Natural killer cell (primary cell): ENCODE measurements around the gene DBN1. TPM values are rescaled to one million over a fixed set of nuclear protein-coding genes. Genes with fewer than 3 reads are reported as not detected.

Experiments
- ATAC-seq, 3 donors: fragments of 150-1000 bp in 2 of 3; fragments of 200-7000 bp in 1 of 3; cut with Tn5 transposase; 1 replicate in 1 of 3; 2 replicates in 2 of 3; pipeline ENCODE4 v1.10.0; 2021; ENCODE audit warnings: mild to moderate bottlenecking in 2 of 3, moderate library complexity in 2 of 3
- DNase-seq, 2 donors: peaks; one replicate each; pipeline versions ENCODE4 v3.0.0 to v3.0.0-alpha.2; 2013 to 2021; ENCODE audit warnings: mixed read lengths in 1 of 2
- H3K27ac ChIP-seq: one replicate; pipeline ENCODE4 v1.5.1; 2013; ENCODE audit warnings: mild to moderate bottlenecking, low read length
- H3K27me3 ChIP-seq: one replicate; pipeline ENCODE4 v1.6.1; 2013; ENCODE audit warnings: low read length; ENCODE audit not compliant: control insufficient read depth, insufficient read depth
- H3K36me3 ChIP-seq: one replicate; pipeline ENCODE4 v1.6.1; 2013; ENCODE audit warnings: low read length; ENCODE audit not compliant: control insufficient read depth, insufficient read depth
- H3K4me1 ChIP-seq: one replicate; pipeline ENCODE4 v1.6.1; 2013; ENCODE audit warnings: low read length; ENCODE audit not compliant: control insufficient read depth, insufficient read depth
- H3K4me3 ChIP-seq: one replicate; pipeline ENCODE4 v1.5.1; 2013; ENCODE audit warnings: low read length
- H3K9me3 ChIP-seq: one replicate; pipeline ENCODE4 v1.6.1; 2013; ENCODE audit warnings: low read length; ENCODE audit not compliant: control insufficient read depth, insufficient read depth
- H3K27ac Mint-ChIP-seq, 2 donors: one replicate each; pipeline ENCODE4 v1.8.0; 2022; ENCODE audit warnings: mild to moderate bottlenecking in 2 of 2, mixed read lengths in 2 of 2, moderate library complexity in 1 of 2
- H3K27me3 Mint-ChIP-seq, 2 donors: one replicate each; pipeline ENCODE4 v1.8.0; 2022; ENCODE audit warnings: low read depth in 2 of 2, mixed read lengths in 2 of 2
- H3K36me3 Mint-ChIP-seq: one replicate; pipeline ENCODE4 v1.8.0; 2022; ENCODE audit warnings: mixed read lengths
- H3K4me1 Mint-ChIP-seq, 2 donors: one replicate each; pipeline ENCODE4 v1.8.0; 2022; ENCODE audit warnings: mixed read lengths in 2 of 2
- H3K4me3 Mint-ChIP-seq: one replicate; pipeline ENCODE4 v1.8.0; 2022; ENCODE audit warnings: mild to moderate bottlenecking, moderate library complexity, mixed read lengths
- H3K9me3 Mint-ChIP-seq, 2 donors: one replicate each; pipeline ENCODE4 v1.8.0; 2022; ENCODE audit warnings: mixed read lengths in 2 of 2
- whole genome bisulfite sequencing: methylation state at CpG from one replicate; pipeline ENCODE4 v1.1.7; 2013; ENCODE audit warnings: missing lambda C conversion rate; ENCODE audit not compliant: insufficient coverage; 5-methylcytosine and 5-hydroxymethylcytosine counted together
- intact Hi-C: fragments of 100-400 bp; cut with micrococcal nuclease; formaldehyde crosslinking; loops from one replicate; pipeline ENCODE4 v1.14.2; 2022
- total RNA-seq, 4 donors: library from RNA; stranded (reverse); fragments of 120-200 nt in 1 of 4; gene quantifications; one replicate each; pipeline versions ENCODE4 v1.2.3 to v1.2.4, GENCODE V29; 2013 to 2022
- TF ChIP-seq, protein P1 (sequence below): fragments of 200-600 bp; IDR thresholded peaks from one replicate; pipeline ENCODE4 v1.8.0; 2022; ENCODE audit warnings: antibody characterized with exemption

The DBN1 gene
- total RNA-seq, 3 donors from 2014 or later (not counting 1 experiment from before 2014, with no cell fraction given), result 13.7 to 25.2 (median 15.0) TPM

DNA sequence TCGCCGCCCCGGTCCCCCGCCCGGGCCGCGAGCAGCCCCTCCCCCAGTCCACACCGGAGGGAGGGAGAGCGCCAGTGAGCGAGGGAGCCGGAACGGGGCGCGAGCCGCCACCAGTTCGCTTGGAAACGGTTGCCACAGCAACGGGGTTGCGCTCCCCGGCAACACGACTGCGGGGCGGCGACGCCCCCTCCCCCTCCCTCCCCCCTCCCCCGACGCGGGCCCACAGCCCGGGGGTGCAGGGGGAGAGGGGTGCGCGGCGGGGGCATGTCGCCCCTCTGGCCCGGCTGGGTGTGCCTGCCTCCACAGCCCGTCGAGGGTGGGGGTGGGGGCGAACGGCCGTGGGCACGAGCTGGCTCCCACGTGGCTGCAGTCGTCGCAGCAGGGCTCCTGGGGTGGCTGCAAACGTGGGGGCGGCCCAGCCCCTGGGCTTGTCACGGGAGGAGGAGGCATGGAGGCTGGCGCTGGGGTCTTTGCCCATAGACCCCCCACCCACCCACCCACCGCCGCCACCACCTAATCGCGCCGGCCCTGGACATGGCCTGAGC lies 26.3 kb downstream of the DBN1 start:
- under 1% methylated on average over 21 of the region's 52 CpGs for WGBS
- DNase-seq (peak; percentile 68 to 92), ATAC-seq (peak; percentile 52 to 69 (median 56))
- Mint-ChIP-seq H3K27ac (no peak overlapping the region), H3K4me3 (no peak overlapping the region), H3K4me1 (peaks cover 27 to 51% of the 10 kb centered on the region in 2 donors), H3K27me3 (no peaks in the 10 kb centered on the region), H3K9me3 (no peaks in the 10 kb centered on the region), H3K36me3 (no peaks in the 10 kb centered on the region)
- intact Hi-C loops, result no loop called here
- peaks cover 47% of the 10 kb centered on the region for H3K4me1 ChIP-seq
- no peak overlapping the region for H3K4me3 ChIP-seq
- H3K9me3 ChIP-seq, result no peaks in the 10 kb centered on the region
- H3K27me3 ChIP-seq, result no peaks in the 10 kb centered on the region
- H3K27ac ChIP-seq, result no peak overlapping the region
- TF ChIP-seq, protein P1, sequence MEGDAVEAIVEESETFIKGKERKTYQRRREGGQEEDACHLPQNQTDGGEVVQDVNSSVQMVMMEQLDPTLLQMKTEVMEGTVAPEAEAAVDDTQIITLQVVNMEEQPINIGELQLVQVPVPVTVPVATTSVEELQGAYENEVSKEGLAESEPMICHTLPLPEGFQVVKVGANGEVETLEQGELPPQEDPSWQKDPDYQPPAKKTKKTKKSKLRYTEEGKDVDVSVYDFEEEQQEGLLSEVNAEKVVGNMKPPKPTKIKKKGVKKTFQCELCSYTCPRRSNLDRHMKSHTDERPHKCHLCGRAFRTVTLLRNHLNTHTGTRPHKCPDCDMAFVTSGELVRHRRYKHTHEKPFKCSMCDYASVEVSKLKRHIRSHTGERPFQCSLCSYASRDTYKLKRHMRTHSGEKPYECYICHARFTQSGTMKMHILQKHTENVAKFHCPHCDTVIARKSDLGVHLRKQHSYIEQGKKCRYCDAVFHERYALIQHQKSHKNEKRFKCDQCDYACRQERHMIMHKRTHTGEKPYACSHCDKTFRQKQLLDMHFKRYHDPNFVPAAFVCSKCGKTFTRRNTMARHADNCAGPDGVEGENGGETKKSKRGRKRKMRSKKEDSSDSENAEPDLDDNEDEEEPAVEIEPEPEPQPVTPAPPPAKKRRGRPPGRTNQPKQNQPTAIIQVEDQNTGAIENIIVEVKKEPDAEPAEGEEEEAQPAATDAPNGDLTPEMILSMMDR, result no peak
- peaks cover 14% of the 10 kb centered on the region for H3K36me3 ChIP-seq

DNA sequence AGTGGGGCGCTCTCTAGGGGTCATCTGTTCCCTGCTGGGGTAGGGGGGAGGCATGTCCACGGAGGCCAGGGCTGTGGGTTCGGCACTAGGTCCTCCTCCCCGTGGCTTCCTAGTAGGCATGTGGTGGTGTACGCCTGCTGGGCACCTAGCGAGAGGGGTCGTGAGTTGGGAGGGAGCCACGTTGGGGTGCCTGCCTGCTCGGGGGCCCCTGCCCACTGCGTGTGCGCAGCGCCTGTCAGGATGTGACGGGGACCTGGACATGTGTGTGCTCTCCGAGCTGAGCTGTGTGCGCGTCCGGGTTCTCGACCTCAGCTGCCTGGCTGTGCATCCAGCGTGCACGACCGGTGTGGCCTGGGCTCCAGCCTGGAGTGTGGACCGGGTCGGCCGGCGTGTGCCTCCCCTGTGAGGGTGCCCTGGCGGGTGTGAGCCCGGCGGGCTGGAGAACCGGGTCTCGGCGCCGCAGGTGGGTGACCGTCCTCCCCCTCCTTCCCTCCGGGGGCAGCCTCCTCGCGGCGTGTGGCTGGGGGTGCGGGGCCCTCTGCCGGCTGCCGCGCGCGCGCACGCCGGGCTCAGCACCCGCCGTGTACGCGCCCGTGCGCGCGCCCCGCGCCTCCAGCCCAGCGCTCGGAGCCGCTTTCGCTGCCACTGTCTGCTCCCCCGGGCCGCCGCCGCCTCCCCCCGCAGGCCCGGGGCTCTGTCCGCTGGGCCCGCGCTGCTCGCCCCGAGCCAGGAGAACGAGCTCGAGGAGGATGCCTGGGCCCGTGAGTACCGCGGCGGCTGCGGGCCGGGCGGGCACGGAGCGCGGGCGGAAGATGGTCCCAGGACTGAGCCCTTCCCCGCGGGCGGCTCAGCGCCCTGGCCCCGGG lies 27.0 kb downstream of the DBN1 start, which contains the start of gene PRR7:
TSS of gene PRR7 (plus strand) at position 615 of the 866 bp plus-strand sequence. CDS start 8,254 bp downstream, outside the sequence.
- H3K27ac ChIP-seq, result peak within 1 kb of the TSS; percentile 78
- no peaks in the 10 kb centered on the region for H3K9me3 Mint-ChIP-seq
- H3K9me3 ChIP-seq, result no peaks in the 10 kb centered on the region
- peaks cover 47% of the 10 kb centered on the region for H3K4me1 ChIP-seq
- DNase-seq (peak; percentile 80 to 92), ATAC-seq (peak; percentile 62 to 87 (median 71))
- intact Hi-C loops, result loop anchor here (1.0 kb wide), 2 partner anchors 8 to 17 kb away; no protein-coding TSS in a partner anchor
- no peaks in the 10 kb centered on the region for H3K27me3 ChIP-seq
- peak within 1 kb of the TSS; percentile 79 to 84 for H3K27ac Mint-ChIP-seq
- H3K36me3 Mint-ChIP-seq, result no peaks in the 10 kb centered on the region
- under 1% methylated on average over 89 of the region's 89 CpGs for WGBS
- peak within 1 kb of the TSS; percentile 75 for H3K4me3 Mint-ChIP-seq
- peaks cover 27 to 51% of the 10 kb centered on the region in 2 donors for H3K4me1 Mint-ChIP-seq
- H3K4me3 ChIP-seq, result peak within 1 kb of the TSS; percentile 42
- peaks cover 21% of the 10 kb centered on the region for H3K36me3 ChIP-seq
- TF ChIP-seq, protein P1, result no peak
- H3K27me3 Mint-ChIP-seq, result no peaks in the 10 kb centered on the region

DNA sequence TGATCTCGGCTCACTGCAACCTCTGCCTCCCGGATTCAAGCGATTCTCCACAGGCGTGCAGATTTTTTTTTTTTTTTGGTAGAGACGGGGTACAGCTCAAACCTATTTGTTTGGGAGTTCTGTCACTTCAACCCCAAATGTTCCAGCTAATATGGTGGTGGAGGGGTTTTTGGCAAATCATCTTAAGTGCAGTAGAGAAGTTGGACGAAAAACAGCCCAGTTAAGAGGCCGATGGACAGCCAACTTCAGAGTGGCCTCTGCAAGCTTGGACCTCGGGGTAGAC lies 27.6 kb downstream of the DBN1 start:
- Mint-ChIP-seq H3K9me3 (no peaks in the 10 kb centered on the region), H3K36me3 (no peaks in the 10 kb centered on the region), H3K27me3 (no peaks in the 10 kb centered on the region), H3K4me1 (peaks cover 27 to 48% of the 10 kb centered on the region in 2 donors), H3K4me3 (peak overlapping the region; percentile 62), H3K27ac (peak overlapping the region; percentile 76 to 84)
- intact Hi-C loops, result loop anchor here (1.0 kb wide), 2 partner anchors 8 to 17 kb away; no protein-coding TSS in a partner anchor
- no peaks in the 10 kb centered on the region for H3K9me3 ChIP-seq
- H3K27ac ChIP-seq, result peak overlapping the region; percentile 78
- DNase-seq (peak in 1 of 2 donors; percentile 64), ATAC-seq (no peak)
- TF ChIP-seq, protein P1, result no peak
- peak overlapping the region; percentile 42 for H3K4me3 ChIP-seq
- H3K27me3 ChIP-seq, result no peaks in the 10 kb centered on the region
- peaks cover 26% of the 10 kb centered on the region for H3K36me3 ChIP-seq
- 9% methylated on average over 8 of the region's 8 CpGs for WGBS
- peaks cover 47% of the 10 kb centered on the region for H3K4me1 ChIP-seq
